Measurements from ENCODE around the gene LILRA5. TPM values are rescaled to one million over a fixed set of nuclear protein-coding genes. Genes with fewer than 3 reads are reported as not detected.
A peak's percentile ranks its signal among the peaks of the same experiment; 100 is the strongest.
"Not testable (repeated sequence)": the region's sequence is repeated elsewhere in the genome, so short reads cannot be mapped to it uniquely, and the experiment has no call there.

Gene LILRA5
- total RNA-seq (10 to 100 TPM in 1 of 2 donors, 1 to 10 TPM in 1; 4.2 to 52.8 TPM), polyA plus RNA-seq (ENCODE audit: insufficient read length in 6 of 6) (1 to 10 TPM in 1 of 6 donors, under 1 TPM in 4, not detected in 1; 0.44 to 1.2 (median 0.67) TPM)
- long read RNA-seq, donor 1, partial matches to known transcripts, result 0 of 1 reads
- long read RNA-seq, donor 1, other reads (novel, unspliced or antisense), result 0 of 1 reads
- long read RNA-seq, donor 2, result 0 reads
- long read RNA-seq, donor 3, result 0 reads
- long read RNA-seq, donor 4, transcript LILRA5-201 (7 exons, 1,363 nt), result major isoform, 5 of 7 reads
- long read RNA-seq, donor 4, partial matches to known transcripts, result 0 of 7 reads
- long read RNA-seq, donor 4, other reads (novel, unspliced or antisense), result 1 of 7 reads
- long read RNA-seq, donor 5, result 0 reads
- long read RNA-seq, donor 6, result 0 reads
- long read RNA-seq, donor 7, partial matches to known transcripts, result 0 of 1 reads
- long read RNA-seq, donor 7, other reads (novel, unspliced or antisense), result 0 of 1 reads
- long read RNA-seq, donor 8, result 0 reads
- long read RNA-seq, donor 9, result 0 reads
- long read RNA-seq, donor 10, transcript LILRA5-201 (7 exons, 1,363 nt), result major isoform, 6 of 16 reads
- long read RNA-seq, donor 10, transcript LILRA5-202 (5 exons, 922 nt), result minor isoform, 5 of 16 reads
- long read RNA-seq, donor 10, partial matches to known transcripts, result 3 of 16 reads
- long read RNA-seq, donor 10, other reads (novel, unspliced or antisense), result 2 of 16 reads
- long read RNA-seq, donor 11, result 0 reads
- long read RNA-seq, donor 12, result 0 reads

GRCh38 chr19:54312436-54313377, at the start of gene LILRA5:
LILRA5 (minus strand) TSS chr19:54313166; CDS start chr19:54313019, 147 bp downstream.
- peak within 1 kb of the TSS in 1 of 2 donors; percentile 48 for H3K4me3 ChIP-seq
- peak; percentile 79 for ATAC-seq
- peak within 1 kb of the TSS; percentile 17 to 90 for H3K27ac ChIP-seq

GRCh38 chr19:54361680-54362422, 48.9 kb upstream of the LILRA5 start:
- intact Hi-C loops (cut with DNase I), result not testable (repeated sequence)

More at GRCh38 chr19:54312436-54313377, at the start of gene LILRA5:
- Histone ChIP-seq H3K27me3 (peaks cover 0 to 79% of the 10 kb centered on the region in 2 donors), H3K36me3 (peaks cover 0 to 23% of the 10 kb centered on the region in 2 donors), H3K9me3 (no peaks in the 10 kb centered on the region), H3K4me1 (peaks cover 0 to 68% of the 10 kb centered on the region in 2 donors)
- peak in 2 of 4 donors; percentile 63 to 84 for DNase-seq
- intact Hi-C loops (cut with DNase I), result no loop called here
- no peak for TF ChIP-seq CTCF (IDR thresholded peaks at IDR 0.05)

GRCh38 chr19:54359149-54359820, 46.3 kb upstream of the LILRA5 start:
- H3K27me3 ChIP-seq; H3K4me3 ChIP-seq; H3K9me3 ChIP-seq; H3K27ac ChIP-seq; intact Hi-C loops (cut with DNase I): not testable (repeated sequence)
- Histone ChIP-seq H3K4me1 (peaks cover 0 to 19% of the 10 kb centered on the region in 2 donors), H3K36me3 (peaks cover 0 to 34% of the 10 kb centered on the region in 2 donors)
- ATAC-seq (peak; percentile 80), DNase-seq (peak in 1 of 4 donors; percentile 88)

More at GRCh38 chr19:54361680-54362422, 48.9 kb upstream of the LILRA5 start:
- peaks cover 0 to 22% of the 10 kb centered on the region in 2 donors for H3K4me1 ChIP-seq
- peak overlapping the region; percentile 39 to 96 for H3K27ac ChIP-seq
- not testable (repeated sequence) for DNase-seq, H3K36me3 ChIP-seq, ATAC-seq, H3K27me3 ChIP-seq, H3K9me3 ChIP-seq
- peak overlapping the region in 1 of 2 donors; percentile 47 for H3K4me3 ChIP-seq

GRCh38 chr19:54357381-54357780, 44.4 kb upstream of the LILRA5 start:
- intact Hi-C loops (cut with DNase I), result no loop called here
- H3K36me3 ChIP-seq, result peaks cover 0 to 39% of the 10 kb centered on the region in 2 donors
- no peak for DNase-seq
- H3K27ac ChIP-seq, result no peak overlapping the region
- H3K9me3 ChIP-seq, result no peaks in the 10 kb centered on the region
- no peak overlapping the region for H3K4me3 ChIP-seq
- H3K4me1 ChIP-seq, result peaks cover 0 to 28% of the 10 kb centered on the region in 2 donors
- ATAC-seq, result no peak
- TF ChIP-seq CTCF (IDR thresholded peaks at IDR 0.05), result no peak
- H3K27me3 ChIP-seq, result no peaks in the 10 kb centered on the region

- intact Hi-C loops (cut with DNase I), result no loop called here
- Histone ChIP-seq H3K36me3 (peaks cover 0 to 39% of the 10 kb centered on the region in 2 donors), H3K4me1 (peaks cover 0 to 28% of the 10 kb centered on the region in 2 donors), H3K27me3 (no peaks in the 10 kb centered on the region), H3K9me3 (no peaks in the 10 kb centered on the region), H3K4me3 (no peak overlapping the region), H3K27ac (no peak overlapping the region)
- ATAC-seq (no peak), DNase-seq (no peak)
- no peak for TF ChIP-seq CTCF (IDR thresholded peaks at IDR 0.05)
Measured at GRCh38 chr19:54356444-54357056, 43.6 kb upstream of the LILRA5 start.

Data from left lung (tissue), 14 donors.